HEK293 (cell line): ENCODE data around the gene ZNF276.

Source experiments
- ATF2 ChIP-seq: fragments of 450-650 bp; formaldehyde crosslinking; IDR thresholded peaks from 2 replicates; pipeline ENCODE4 v1.5.1; 2016; ENCODE audit warnings: missing biosample characterization, missing genetic modification characterization, low read depth
- GLI4 ChIP-seq: fragments of 450-650 bp; formaldehyde crosslinking; IDR thresholded peaks from 2 replicates; pipeline ENCODE4 v1.5.1; 2016; ENCODE audit warnings: missing biosample characterization, missing genetic modification characterization
- KLF1 ChIP-seq: fragments of 450-650 bp; formaldehyde crosslinking; IDR thresholded peaks from 2 replicates; pipeline ENCODE4 v1.5.1; 2016; ENCODE audit warnings: missing biosample characterization, missing genetic modification characterization
- MYNN ChIP-seq: fragments of 450-650 bp; formaldehyde crosslinking; IDR thresholded peaks from 2 replicates; pipeline ENCODE4 v1.5.1; 2016; ENCODE audit warnings: missing biosample characterization, missing genetic modification characterization, borderline replicate concordance
- OSR2 ChIP-seq: fragments of 450-650 bp; formaldehyde crosslinking; IDR thresholded peaks from 2 replicates; pipeline ENCODE4 v1.5.1; 2016; ENCODE audit warnings: missing biosample characterization, missing genetic modification characterization
- SETDB1 ChIP-seq: IDR thresholded peaks from one replicate; pipeline ENCODE4 v1.6.1; 2017; ENCODE audit warnings: mild to moderate bottlenecking, low read length, moderate library complexity, mixed read lengths; ENCODE audit not compliant: insufficient read length
- TRIM28 ChIP-seq: IDR thresholded peaks from 2 replicates; pipeline ENCODE4 v1.6.1; 2011; ENCODE audit warnings: low read length, control low read depth, borderline replicate concordance
- YY2 ChIP-seq: fragments of 450-650 bp; formaldehyde crosslinking; IDR thresholded peaks from 2 replicates; pipeline ENCODE4 v1.5.1; 2016; ENCODE audit warnings: missing biosample characterization, missing genetic modification characterization
- ZBTB1 ChIP-seq: fragments of 450-650 bp; formaldehyde crosslinking; IDR thresholded peaks from 2 replicates; pipeline ENCODE4 v1.5.1; 2016; ENCODE audit warnings: missing biosample characterization, missing genetic modification characterization
- ZBTB21 ChIP-seq: fragments of 450-650 bp; formaldehyde crosslinking; IDR thresholded peaks from 2 replicates; pipeline ENCODE4 v1.5.1; 2017; ENCODE audit warnings: missing biosample characterization, missing genetic modification characterization
- ZBTB26 ChIP-seq: fragments of 450-650 bp; formaldehyde crosslinking; optimal IDR thresholded peaks from 2 replicates; pipeline ENCODE3; 2016; ENCODE audit warnings: missing biosample characterization, mild to moderate bottlenecking, missing genetic modification characterization
- ZBTB48 ChIP-seq: fragments of 450-650 bp; formaldehyde crosslinking; IDR thresholded peaks from 2 replicates; pipeline ENCODE4 v1.5.1; 2016; ENCODE audit warnings: missing biosample characterization, missing genetic modification characterization
- ZEB2 ChIP-seq: fragments of 450-650 bp; formaldehyde crosslinking; IDR thresholded peaks from 2 replicates; pipeline ENCODE4 v1.5.1; 2016; ENCODE audit warnings: missing biosample characterization, missing genetic modification characterization
- ZFP41 ChIP-seq: fragments of 450-650 bp; formaldehyde crosslinking; IDR thresholded peaks from 2 replicates; pipeline ENCODE4 v1.5.1; 2016; ENCODE audit warnings: missing biosample characterization, missing genetic modification characterization, borderline replicate concordance
- ZNF114 ChIP-seq: fragments of 450-650 bp; formaldehyde crosslinking; IDR thresholded peaks from 2 replicates; pipeline ENCODE4 v1.5.0; 2017; ENCODE audit warnings: missing biosample characterization, missing genetic modification characterization
- ZNF2 ChIP-seq: fragments of 450-650 bp; formaldehyde crosslinking; IDR thresholded peaks from 2 replicates; pipeline ENCODE4 v1.5.1; 2016; ENCODE audit warnings: missing biosample characterization, missing genetic modification characterization
- ZNF23 ChIP-seq: fragments of 450-650 bp; formaldehyde crosslinking; IDR thresholded peaks from 2 replicates; pipeline ENCODE4 v1.5.1; 2016; ENCODE audit warnings: missing biosample characterization, missing genetic modification characterization, borderline replicate concordance
- ZNF335 ChIP-seq: fragments of 450-650 bp; formaldehyde crosslinking; conservative IDR thresholded peaks from 2 replicates; pipeline ENCODE4 v1.5.1; 2016; ENCODE audit warnings: missing biosample characterization, missing genetic modification characterization
- ZNF416 ChIP-seq: fragments of 450-650 bp; formaldehyde crosslinking; IDR thresholded peaks from 2 replicates; pipeline ENCODE4 v1.5.1; 2016; ENCODE audit warnings: missing biosample characterization, missing genetic modification characterization
- ZNF423 ChIP-seq: fragments of 450-650 bp; formaldehyde crosslinking; IDR thresholded peaks from 2 replicates; pipeline ENCODE4 v1.5.1; 2016; ENCODE audit warnings: missing biosample characterization, missing genetic modification characterization
- ZNF510 ChIP-seq: fragments of 450-650 bp; formaldehyde crosslinking; IDR thresholded peaks from 2 replicates; pipeline ENCODE4 v1.5.1; 2018; ENCODE audit warnings: mild to moderate bottlenecking, missing genetic modification characterization, missing biosample characterization; ENCODE audit not compliant: insufficient replicate concordance
- ZNF600 ChIP-seq: fragments of 450-650 bp; formaldehyde crosslinking; IDR thresholded peaks from 2 replicates; pipeline ENCODE4 v1.5.1; 2016; ENCODE audit warnings: missing biosample characterization, missing genetic modification characterization
- ZNF654 ChIP-seq: fragments of 450-650 bp; formaldehyde crosslinking; IDR thresholded peaks from 2 replicates; pipeline ENCODE4 v1.5.1; 2016; ENCODE audit warnings: low read depth, missing biosample characterization, missing genetic modification characterization
- ZNF701 ChIP-seq: fragments of 450-650 bp; formaldehyde crosslinking; IDR thresholded peaks from 2 replicates; pipeline ENCODE4 v1.5.1; 2016; ENCODE audit warnings: missing biosample characterization, missing genetic modification characterization
- ZNF747 ChIP-seq: fragments of 450-650 bp; formaldehyde crosslinking; IDR thresholded peaks from 2 replicates; pipeline ENCODE4 v1.5.1; 2016; ENCODE audit warnings: missing biosample characterization, missing genetic modification characterization
- ZNF776 ChIP-seq: fragments of 450-650 bp; formaldehyde crosslinking; IDR thresholded peaks from 2 replicates; pipeline ENCODE4 v1.5.0; 2017; ENCODE audit warnings: missing biosample characterization, missing genetic modification characterization, borderline replicate concordance
- ZNF785 ChIP-seq: fragments of 450-650 bp; formaldehyde crosslinking; IDR thresholded peaks from 2 replicates; pipeline ENCODE4 v1.5.1; 2016; ENCODE audit warnings: missing biosample characterization, missing genetic modification characterization
- ZNF843 ChIP-seq: fragments of 450-650 bp; formaldehyde crosslinking; IDR thresholded peaks from 2 replicates; pipeline ENCODE4 v1.5.1; 2016; ENCODE audit warnings: missing biosample characterization, missing genetic modification characterization
- ZSCAN16 ChIP-seq: fragments of 450-650 bp; formaldehyde crosslinking; IDR thresholded peaks from 2 replicates; pipeline ENCODE4 v1.5.1; 2016; ENCODE audit warnings: missing biosample characterization, missing genetic modification characterization
- TF ChIP-seq, protein P1 (sequence below): fragments of 450-650 bp; formaldehyde crosslinking; IDR thresholded peaks from 2 replicates; pipeline ENCODE4 v1.5.1; 2017; ENCODE audit warnings: missing biosample characterization, missing genetic modification characterization
- TF ChIP-seq, protein P2 (sequence below): fragments of 450-650 bp; formaldehyde crosslinking; IDR thresholded peaks from 2 replicates; pipeline ENCODE4 v1.5.1; 2016; ENCODE audit warnings: missing biosample characterization, missing genetic modification characterization
- TF ChIP-seq, protein P3 (sequence below): fragments of 450-650 bp; formaldehyde crosslinking; IDR thresholded peaks from 2 replicates; pipeline ENCODE4 v1.5.1; 2016; ENCODE audit warnings: missing biosample characterization, missing genetic modification characterization
- TF ChIP-seq, protein P4 (sequence below): fragments of 450-650 bp; formaldehyde crosslinking; IDR thresholded peaks from 2 replicates; pipeline ENCODE4 v1.5.1; 2016; ENCODE audit warnings: missing biosample characterization, missing genetic modification characterization
- TF ChIP-seq, protein P5 (sequence below): fragments of 450-650 bp; formaldehyde crosslinking; IDR thresholded peaks from 2 replicates; pipeline ENCODE4 v1.5.1; 2016; ENCODE audit warnings: missing biosample characterization, missing genetic modification characterization

Gene ZNF276

GRCh38 chr16:89687092-89687940 lies 34.0 kb upstream of the ZNF276 start (continued):
- TF ChIP-seq ZFP41 = no peak
- no peak for TF ChIP-seq ATF2 (tag by site-specific recombination)
- TF ChIP-seq, protein P1, sequence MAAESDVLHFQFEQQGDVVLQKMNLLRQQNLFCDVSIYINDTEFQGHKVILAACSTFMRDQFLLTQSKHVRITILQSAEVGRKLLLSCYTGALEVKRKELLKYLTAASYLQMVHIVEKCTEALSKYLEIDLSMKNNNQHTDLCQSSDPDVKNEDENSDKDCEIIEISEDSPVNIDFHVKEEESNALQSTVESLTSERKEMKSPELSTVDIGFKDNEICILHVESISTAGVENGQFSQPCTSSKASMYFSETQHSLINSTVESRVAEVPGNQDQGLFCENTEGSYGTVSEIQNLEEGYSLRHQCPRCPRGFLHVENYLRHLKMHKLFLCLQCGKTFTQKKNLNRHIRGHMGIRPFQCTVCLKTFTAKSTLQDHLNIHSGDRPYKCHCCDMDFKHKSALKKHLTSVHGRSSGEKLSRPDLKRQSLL (tag by site-specific recombination) = no peak
- no peak for TF ChIP-seq GLI4 (tag by site-specific recombination)
- TF ChIP-seq ZNF843 (tag by site-specific recombination) = no peak
- TF ChIP-seq ZNF701 (tag by site-specific recombination) = no peak
- TF ChIP-seq, protein P2, sequence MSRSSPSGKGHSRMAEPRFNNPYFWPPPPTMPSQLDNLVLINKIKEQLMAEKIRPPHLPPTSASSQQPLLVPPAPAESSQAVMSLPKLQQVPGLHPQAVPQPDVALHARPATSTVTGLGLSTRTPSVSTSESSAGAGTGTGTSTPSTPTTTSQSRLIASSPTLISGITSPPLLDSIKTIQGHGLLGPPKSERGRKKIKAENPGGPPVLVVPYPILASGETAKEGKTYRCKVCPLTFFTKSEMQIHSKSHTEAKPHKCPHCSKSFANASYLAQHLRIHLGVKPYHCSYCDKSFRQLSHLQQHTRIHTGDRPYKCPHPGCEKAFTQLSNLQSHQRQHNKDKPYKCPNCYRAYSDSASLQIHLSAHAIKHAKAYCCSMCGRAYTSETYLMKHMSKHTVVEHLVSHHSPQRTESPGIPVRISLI (tag by site-specific recombination) = no peak
- TF ChIP-seq ZBTB21 (tag by site-specific recombination) = no peak
- TF ChIP-seq OSR2 (tag by site-specific recombination) = no peak
- TF ChIP-seq ZNF23 = no peak
- no peak for TF ChIP-seq ZNF654 (tag by site-specific recombination)
- peak; percentile 14 for TF ChIP-seq ZNF335 (tag by site-specific recombination)
- no peak for TF ChIP-seq ZNF114
- TF ChIP-seq, protein P3, sequence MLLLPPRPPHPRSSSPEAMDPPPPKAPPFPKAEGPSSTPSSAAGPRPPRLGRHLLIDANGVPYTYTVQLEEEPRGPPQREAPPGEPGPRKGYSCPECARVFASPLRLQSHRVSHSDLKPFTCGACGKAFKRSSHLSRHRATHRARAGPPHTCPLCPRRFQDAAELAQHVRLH = no peak
- 0 out of 2 replicates have a peak, but pooled peaks have one; percentile 32 for TF ChIP-seq ZNF600
- no peak for TF ChIP-seq SETDB1
- TF ChIP-seq ZEB2 = no peak
- TF ChIP-seq ZNF423 (tag by site-specific recombination) = no peak
- TF ChIP-seq ZNF747 (tag by site-specific recombination) = no peak
- TF ChIP-seq ZSCAN16 (tag by site-specific recombination) = no peak
- no peak for TF ChIP-seq ZNF785
- no peak for TF ChIP-seq ZBTB1 (tag by site-specific recombination)
- peak; percentile 14; the same call in 1 of the 2 replicates for TF ChIP-seq ZNF2 (tag by site-specific recombination)
- no peak for TF ChIP-seq YY2 (tag by site-specific recombination)
- TF ChIP-seq, protein P4, sequence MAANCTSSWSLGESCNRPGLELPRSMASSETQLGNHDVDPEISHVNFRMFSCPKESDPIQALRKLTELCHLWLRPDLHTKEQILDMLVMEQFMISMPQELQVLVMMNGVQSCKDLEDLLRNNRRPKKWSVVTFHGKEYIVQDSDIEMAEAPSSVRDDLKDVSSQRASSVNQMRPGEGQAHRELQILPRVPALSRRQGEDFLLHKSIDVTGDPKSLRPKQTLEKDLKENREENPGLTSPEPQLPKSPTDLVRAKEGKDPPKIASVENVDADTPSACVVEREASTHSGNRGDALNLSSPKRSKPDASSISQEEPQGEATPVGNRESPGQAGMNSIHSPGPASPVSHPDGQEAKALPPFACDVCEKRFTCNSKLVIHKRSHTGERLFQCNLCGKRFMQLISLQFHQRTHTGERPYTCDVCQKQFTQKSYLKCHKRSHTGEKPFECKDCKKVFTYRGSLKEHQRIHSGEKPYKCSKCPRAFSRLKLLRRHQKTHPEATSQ (tag by site-specific recombination) = no peak
- no peak for TF ChIP-seq TRIM28
- TF ChIP-seq, protein P5, sequence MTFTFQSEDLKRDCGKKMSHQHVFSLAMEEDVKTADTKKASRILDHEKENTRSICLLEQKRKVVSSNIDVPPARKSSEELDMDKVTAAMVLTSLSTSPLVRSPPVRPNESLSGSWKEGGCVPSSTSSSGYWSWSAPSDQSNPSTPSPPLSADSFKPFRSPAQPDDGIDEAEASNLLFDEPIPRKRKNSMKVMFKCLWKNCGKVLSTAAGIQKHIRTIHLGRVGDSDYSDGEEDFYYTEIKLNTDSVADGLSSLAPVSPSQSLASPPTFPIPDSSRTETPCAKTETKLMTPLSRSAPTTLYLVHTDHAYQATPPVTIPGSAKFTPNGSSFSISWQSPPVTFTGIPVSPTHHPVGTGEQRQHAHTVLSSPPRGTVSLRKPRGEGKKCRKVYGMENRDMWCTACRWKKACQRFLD = no peak
- TF ChIP-seq ZBTB48 (tag by site-specific recombination) = peak; percentile 66; the same call in 1 of the 2 replicates
- no peak for TF ChIP-seq ZNF510 (tag by site-specific recombination)
- TF ChIP-seq ZNF416 (tag by site-specific recombination) = no peak
- no peak for TF ChIP-seq ZNF776 (tag by site-specific recombination)
- peak; percentile 39 for TF ChIP-seq KLF1 (tag by site-specific recombination)
- TF ChIP-seq MYNN (tag by site-specific recombination) = no peak
- TF ChIP-seq ZBTB26 (tag by site-specific recombination) = peak; percentile 63
